ENCODE results near the gene ABR. TPM values are rescaled to one million over a fixed set of nuclear protein-coding genes. Genes with fewer than 3 reads are reported as not detected.

The ABR gene
- total and polyA plus RNA-seq, 2 of the 13 experiments (the other 11 are each of a cell fraction or from before 2014, with no cell fraction given): 12.4 to 40.4 TPM

DNA sequence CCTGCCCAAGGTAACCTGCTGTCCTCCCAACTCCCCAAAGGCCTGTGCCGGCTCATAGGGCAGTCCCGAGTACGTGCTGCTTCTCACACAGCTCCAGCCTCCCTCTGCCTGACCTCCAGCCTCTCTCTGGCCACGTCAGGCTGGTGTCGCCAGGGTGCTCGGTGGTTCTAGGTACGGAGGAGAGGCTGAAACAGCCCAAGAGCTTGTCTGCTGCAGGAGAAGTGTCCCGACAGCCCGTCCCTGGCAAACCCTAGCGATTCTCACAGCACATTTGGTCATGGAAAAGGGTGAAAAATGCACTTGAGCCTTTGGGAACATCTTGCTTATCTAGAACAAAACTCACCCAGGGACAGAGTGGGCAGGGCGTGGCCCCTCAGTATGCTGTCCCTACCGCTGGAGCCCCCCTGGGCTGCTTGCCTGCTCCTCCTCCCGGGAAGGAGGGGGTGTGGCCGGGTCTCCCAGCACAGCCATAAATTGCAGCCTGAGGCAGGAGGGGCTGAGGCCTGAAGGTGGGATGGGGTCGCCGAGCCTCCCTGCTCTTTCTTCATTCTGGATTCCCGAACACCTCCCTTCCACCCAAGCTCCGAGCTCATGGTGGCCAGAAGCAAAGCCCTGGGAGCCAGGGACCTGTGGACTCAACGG lies 142.4 kb downstream of the ABR start:
- FAIRE-seq (no peak), ATAC-seq (no peak), DNase-seq (ENCODE audit: low spot score) (no peak)
- Histone ChIP-seq H4K20me1 (ENCODE audit: insufficient read depth, low read length) (no peaks in the 10 kb centered on the region), H3K4me3 (replicated peaks in 1 of 3; ENCODE audit: insufficient read depth in 1 of 3, low read depth in 2 of 3, low read length in 3 of 3) (no peak overlapping the region), H3K4me2 (ENCODE audit: low read depth, low read length) (no peak overlapping the region), H3K27me3 (ENCODE audit: control insufficient read depth in 1 of 2, insufficient read depth in 2 of 2, low read length in 2 of 2) (no peaks in the 10 kb centered on the region), H3K79me2 (ENCODE audit: insufficient read depth, low read length) (no peaks in the 10 kb centered on the region), H3K27ac (ENCODE audit: extremely low read length, insufficient read depth, low read length) (no peak overlapping the region), H3K36me3 (replicated peaks in 1 of 2; ENCODE audit: control insufficient read depth in 1 of 2, insufficient read depth in 2 of 2, low read length in 2 of 2) (peaks cover 0 to 1% of the 10 kb centered on the region in 2 experiments; a peak in 1 of 5 replicates), H3K4me1 (ENCODE audit: insufficient read depth, low read length) (peaks cover 19% of the 10 kb centered on the region), H3K9ac (ENCODE audit: insufficient read depth, low read depth, low read length) (no peak overlapping the region), H3K9me3 (ENCODE audit: low read length) (no peaks in the 10 kb centered on the region), H2AFZ (ENCODE audit: low read length) (no peak overlapping the region)
- CTCF ChIA-PET (ENCODE audit: low intra/inter-chr PET ratio, low total read pairs): no interaction called here
- BruUV-seq (replicated peaks): no TSS peak
- TF ChIP-seq MEIS2 (CRISPR knock-in tag; IDR thresholded peaks at IDR 0.05) (no peak), XBP1 (CRISPR knock-in tag; IDR thresholded peaks at IDR 0.05) (no peak), SMAD3 (CRISPR knock-in tag; IDR thresholded peaks at IDR 0.05) (no peak), ZSCAN25 (CRISPR knock-in tag; IDR thresholded peaks at IDR 0.05) (no peak), HNRNPLL (IDR thresholded peaks at IDR 0.05; ENCODE audit: low read depth, low read length, poor library complexity, severe bottlenecking) (no peak), ZUFSP (CRISPR knock-in tag; IDR thresholded peaks at IDR 0.05; ENCODE audit: borderline replicate concordance) (no peak), SRSF4 (IDR thresholded peaks at IDR 0.05; ENCODE audit: low read depth, low read length, poor library complexity, severe bottlenecking) (no peak), E2F5 (CRISPR knock-in tag; conservative IDR thresholded peaks at IDR 0.05) (no peak), GLI4 (CRISPR knock-in tag; IDR thresholded peaks at IDR 0.05; ENCODE audit: borderline replicate concordance) (no peak), KLF15 (CRISPR knock-in tag; IDR thresholded peaks at IDR 0.05; ENCODE audit: borderline replicate concordance) (no peak), ZNF563 (CRISPR knock-in tag; IDR thresholded peaks at IDR 0.05) (no peak), MIER3 (CRISPR knock-in tag; IDR thresholded peaks at IDR 0.05; ENCODE audit: borderline replicate concordance) (no peak)
- intact Hi-C loops (cut with micrococcal nuclease; ENCODE audit: unreplicated experiment): no loop called here
- POLR2A ChIA-PET: no interaction called here
- 65% methylated on average over 11 of the region's 19 CpGs for whole genome bisulfite sequencing (ENCODE audit: low lambda C conversion rate)
- in situ Hi-C loops (cut with HindIII; ENCODE audit: extremely low pct_ligation_motif_present, low pct_unique_long_range_greater_than_20kb): no loop called here
